Stimulated activated CD8-positive, alpha-beta memory T cell treated with anti-CD3 and anti-CD28 coated beads, Interleukin-12 subunit alpha, Interleukin-12 subunit beta, amount 100 ng/mL, for 1 hour (primary cell): ENCODE data around the gene TBC1D4.

Experiments
- DNase-seq: peaks from one replicate; pipeline ENCODE4 v3.0.0-alpha.2; 2020; ENCODE audit warnings: low read depth

Gene TBC1D4

GRCh38 chr13:75416327-75417011 lies 65.5 kb downstream of the TBC1D4 start:
- DNase-seq, result no peak

GRCh38 chr13:75415694-75416093 lies 66.3 kb downstream of the TBC1D4 start:
- DNase-seq, result no peak

- no peak for DNase-seq
These were observed 66.8 kb downstream of the TBC1D4 start for GRCh38 chr13:75415171-75415570.

- DNase-seq, result no peak
These were observed 67.7 kb downstream of the TBC1D4 start for GRCh38 chr13:75414036-75414827.

GRCh38 chr13:75411924-75412537 lies 69.9 kb downstream of the TBC1D4 start:
- DNase-seq, result no peak

- DNase-seq, result no peak
These were observed 71.8 kb downstream of the TBC1D4 start for GRCh38 chr13:75410207-75410606.

- no peak for DNase-seq
These were observed 74.0 kb downstream of the TBC1D4 start for GRCh38 chr13:75407998-75408397.

GRCh38 chr13:75407473-75407872 lies 74.5 kb downstream of the TBC1D4 start:
- DNase-seq, result no peak

- no peak for DNase-seq
These were observed 75.8 kb downstream of the TBC1D4 start for GRCh38 chr13:75405976-75406703.

GRCh38 chr13:75404726-75405125 lies 77.2 kb downstream of the TBC1D4 start:
- no peak for DNase-seq

- no peak for DNase-seq
These were observed 79.2 kb downstream of the TBC1D4 start for GRCh38 chr13:75402787-75403186.

- DNase-seq, result no peak
These were observed 81.2 kb downstream of the TBC1D4 start for GRCh38 chr13:75400775-75401174.

- DNase-seq, result no peak
These were observed 82.1 kb downstream of the TBC1D4 start for GRCh38 chr13:75399879-75400217.

- no peak for DNase-seq
These were observed 82.6 kb downstream of the TBC1D4 start for GRCh38 chr13:75399168-75399878.

- no peak for DNase-seq
These were observed 83.9 kb downstream of the TBC1D4 start for GRCh38 chr13:75398072-75398471.

GRCh38 chr13:75395901-75396300 lies 86.1 kb downstream of the TBC1D4 start:
- no peak for DNase-seq

GRCh38 chr13:75395066-75395465 lies 86.9 kb downstream of the TBC1D4 start:
- no peak for DNase-seq

- no peak for DNase-seq
These were observed 88.0 kb downstream of the TBC1D4 start for GRCh38 chr13:75393839-75394520.

- no peak for DNase-seq
These were observed 90.4 kb downstream of the TBC1D4 start for GRCh38 chr13:75391432-75392100.

GRCh38 chr13:75390229-75390628 lies 91.7 kb downstream of the TBC1D4 start:
- no peak for DNase-seq

GRCh38 chr13:75385708-75386083 lies 96.3 kb downstream of the TBC1D4 start:
- DNase-seq, result no peak
